ENCODE results near the gene CACHD1.

DNA sequence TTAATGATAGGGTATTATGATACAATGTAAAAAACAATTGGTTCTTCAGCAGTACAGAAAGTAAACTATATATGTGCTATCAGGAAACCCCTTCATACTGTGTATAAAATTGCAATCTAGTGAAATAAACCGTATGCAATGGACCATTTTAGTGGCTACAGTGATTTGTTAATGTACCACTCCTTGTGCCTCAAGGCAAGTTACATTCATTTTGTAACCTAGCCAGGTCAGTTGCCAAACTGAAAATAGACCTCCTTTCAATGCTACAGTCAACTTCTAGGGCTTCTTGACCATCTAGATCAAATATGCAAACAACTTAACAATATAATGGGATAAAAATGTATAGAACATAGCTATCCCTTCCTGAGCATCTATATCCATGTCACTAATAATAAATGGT, 223.0 kb downstream of the CACHD1 start:
- TF ChIP-seq, protein P1, sequence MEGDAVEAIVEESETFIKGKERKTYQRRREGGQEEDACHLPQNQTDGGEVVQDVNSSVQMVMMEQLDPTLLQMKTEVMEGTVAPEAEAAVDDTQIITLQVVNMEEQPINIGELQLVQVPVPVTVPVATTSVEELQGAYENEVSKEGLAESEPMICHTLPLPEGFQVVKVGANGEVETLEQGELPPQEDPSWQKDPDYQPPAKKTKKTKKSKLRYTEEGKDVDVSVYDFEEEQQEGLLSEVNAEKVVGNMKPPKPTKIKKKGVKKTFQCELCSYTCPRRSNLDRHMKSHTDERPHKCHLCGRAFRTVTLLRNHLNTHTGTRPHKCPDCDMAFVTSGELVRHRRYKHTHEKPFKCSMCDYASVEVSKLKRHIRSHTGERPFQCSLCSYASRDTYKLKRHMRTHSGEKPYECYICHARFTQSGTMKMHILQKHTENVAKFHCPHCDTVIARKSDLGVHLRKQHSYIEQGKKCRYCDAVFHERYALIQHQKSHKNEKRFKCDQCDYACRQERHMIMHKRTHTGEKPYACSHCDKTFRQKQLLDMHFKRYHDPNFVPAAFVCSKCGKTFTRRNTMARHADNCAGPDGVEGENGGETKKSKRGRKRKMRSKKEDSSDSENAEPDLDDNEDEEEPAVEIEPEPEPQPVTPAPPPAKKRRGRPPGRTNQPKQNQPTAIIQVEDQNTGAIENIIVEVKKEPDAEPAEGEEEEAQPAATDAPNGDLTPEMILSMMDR (IDR thresholded peaks at IDR 0.05) = no peak
- TF ChIP-seq EP300 (IDR thresholded peaks at IDR 0.05) (no peak), POLR2AphosphoS5 (IDR thresholded peaks at IDR 0.05) (no peak)

All from gastroesophageal sphincter (tissue), 3 donors.